H54 (cell line): ENCODE measurements around the gene CRAT.
A peak's percentile ranks its signal among the peaks of the same experiment; 100 is the strongest.
"Not testable (repeated sequence)": the region's sequence is repeated elsewhere in the genome, so short reads cannot be mapped to it uniquely, and the experiment has no call there.

Experiments used
- DNase-seq: peaks from one replicate; pipeline ENCODE4 v3.0.0; 2011; ENCODE audit warnings: low spot score, mixed read lengths; ENCODE audit not compliant: insufficient read length
- FAIRE-seq: peaks from 3 replicates; lab custom pipeline; 2011; peaks lifted over from hg19 to GRCh38; lab: Jason Lieb, UNC
- POLR2A ChIP-seq: IDR thresholded peaks from 2 replicates; pipeline ENCODE4 v1.6.1; 2011; ENCODE audit warnings: low read depth, mild to moderate bottlenecking, low read length

CRAT gene

GRCh38 chr9:129128689-129129088, 18.1 kb upstream of the CRAT start:
- DNase-seq, result no peak
- FAIRE-seq, result no peak
- no peak for TF ChIP-seq POLR2A

GRCh38 chr9:129126749-129127618, 16.4 kb upstream of the CRAT start:
- DNase-seq, result no peak
- FAIRE-seq, result no peak
- TF ChIP-seq POLR2A, result no peak

DNA sequence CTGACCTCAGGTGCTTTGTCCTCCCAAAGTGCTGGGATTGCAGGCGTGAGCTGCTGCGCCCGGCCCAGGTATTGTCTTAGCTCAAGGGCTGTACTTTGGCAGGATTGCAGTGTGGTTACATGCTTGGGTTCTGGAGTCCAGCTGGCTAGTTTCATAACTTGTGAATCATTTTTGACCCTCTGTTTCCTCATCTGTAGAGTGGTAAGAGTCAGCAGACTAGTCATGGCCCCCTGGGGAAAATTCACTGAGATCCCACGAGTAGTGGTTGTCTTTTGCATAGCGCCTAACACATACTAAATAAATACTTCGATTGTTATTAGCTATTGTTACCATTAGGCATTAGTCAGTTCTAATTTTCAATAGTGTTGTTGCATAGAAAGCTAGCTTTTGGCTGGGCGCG, 14.9 kb upstream of the CRAT start:
- DNase-seq, result peak; percentile 74
- peak; percentile 70 for FAIRE-seq
- no peak for TF ChIP-seq POLR2A

GRCh38 chr9:129124506-129125069, 14.0 kb upstream of the CRAT start:
- no peak for DNase-seq
- FAIRE-seq, result no peak
- no peak for TF ChIP-seq POLR2A

- FAIRE-seq, DNase-seq: not testable (repeated sequence)
Observed at GRCh38 chr9:129122976-129123375, 12.4 kb upstream of the CRAT start.

GRCh38 chr9:129122133-129122532, 11.5 kb upstream of the CRAT start:
- FAIRE-seq, result no peak
- TF ChIP-seq POLR2A, result no peak
- no peak for DNase-seq

DNA sequence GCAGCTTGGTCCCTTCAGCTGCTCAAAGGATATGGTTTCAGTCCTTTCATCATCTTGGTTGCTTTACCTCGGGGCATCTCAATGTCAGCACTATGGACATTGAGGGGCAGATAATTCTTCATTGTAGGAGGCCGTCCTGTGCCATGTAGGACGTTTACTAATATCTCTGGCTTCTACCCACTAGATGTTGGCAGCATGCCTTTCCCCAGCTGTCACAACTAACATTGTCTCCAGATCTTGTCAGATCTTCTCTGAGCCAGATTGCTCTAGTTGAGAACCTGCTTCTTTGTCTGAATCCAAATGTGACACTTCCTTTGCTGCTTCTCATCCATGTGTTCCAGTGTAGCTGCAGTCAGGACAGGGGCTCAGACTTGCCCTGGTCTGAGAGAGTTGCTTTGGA, 10.9 kb upstream of the CRAT start:
- no peak for TF ChIP-seq POLR2A
- DNase-seq, result no peak
- no peak for FAIRE-seq

- DNase-seq (no peak), FAIRE-seq (no peak)
- TF ChIP-seq POLR2A, result no peak
Observed at GRCh38 chr9:129118799-129119198, 8.2 kb upstream of the CRAT start.

- TF ChIP-seq POLR2A, result no peak
- FAIRE-seq (no peak), DNase-seq (no peak)
Observed at GRCh38 chr9:129113645-129114304, 3.2 kb upstream of the CRAT start.

DNA sequence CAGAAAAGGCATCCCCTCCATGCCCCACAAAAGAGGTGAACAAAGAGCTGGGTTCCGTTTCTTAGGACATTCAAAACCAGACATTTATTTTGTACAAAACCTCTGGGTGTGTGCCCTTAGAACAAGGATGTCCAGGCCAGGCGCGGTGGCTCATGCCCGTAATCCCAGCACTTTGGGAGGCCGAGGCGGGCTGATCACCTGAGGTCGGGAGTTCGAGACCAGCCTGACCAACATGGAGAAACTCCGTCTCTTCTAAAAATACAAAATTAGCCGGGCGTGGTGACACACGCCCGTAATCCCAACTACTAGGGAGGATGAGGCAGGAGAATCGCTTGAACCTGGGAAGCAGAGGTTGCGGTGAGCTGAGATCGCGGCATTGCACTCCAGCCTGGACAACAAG, 1.9 kb upstream of the CRAT start:
- DNase-seq, FAIRE-seq: not testable (repeated sequence)

DNA sequence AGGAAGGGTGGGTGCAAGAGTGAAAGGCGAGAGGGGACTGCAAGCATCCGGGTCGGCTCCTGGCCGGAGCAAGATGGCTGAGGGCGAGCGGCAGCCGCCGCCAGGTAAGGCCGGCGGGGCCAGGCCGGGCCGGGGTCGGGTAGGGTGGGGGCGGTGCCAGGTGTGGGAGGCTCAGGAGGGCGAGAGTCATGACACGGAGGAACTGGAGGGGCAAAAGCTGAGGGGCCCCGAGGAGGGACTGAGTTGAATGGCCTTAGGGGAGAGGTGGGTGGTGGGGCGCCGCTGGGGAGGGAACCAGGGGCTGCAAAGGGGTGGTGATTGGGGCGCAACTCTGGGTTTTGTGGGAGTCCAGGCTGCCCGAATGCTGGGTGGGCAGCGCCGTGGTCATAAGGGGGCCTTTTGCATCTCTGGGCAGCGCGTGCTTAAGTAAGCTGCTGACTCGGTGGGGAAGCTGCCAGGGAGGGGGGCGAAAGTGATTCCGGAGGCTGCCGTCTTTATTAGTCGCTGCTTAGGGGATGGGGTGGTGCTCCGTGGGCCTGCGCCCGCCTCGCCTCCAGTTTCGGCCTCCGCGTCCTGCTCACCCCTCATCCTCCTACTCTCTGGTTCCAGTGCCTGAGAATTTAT, 1.0 kb upstream of the CRAT start:
- DNase-seq, result peak; percentile 69
- FAIRE-seq, result no peak
- TF ChIP-seq POLR2A, result no peak

GRCh38 chr9:129109952-129110739, 447 bp downstream of the CRAT start:
- peak; percentile 7 for TF ChIP-seq POLR2A
- FAIRE-seq (no peak), DNase-seq (peak; percentile 67)

DNA sequence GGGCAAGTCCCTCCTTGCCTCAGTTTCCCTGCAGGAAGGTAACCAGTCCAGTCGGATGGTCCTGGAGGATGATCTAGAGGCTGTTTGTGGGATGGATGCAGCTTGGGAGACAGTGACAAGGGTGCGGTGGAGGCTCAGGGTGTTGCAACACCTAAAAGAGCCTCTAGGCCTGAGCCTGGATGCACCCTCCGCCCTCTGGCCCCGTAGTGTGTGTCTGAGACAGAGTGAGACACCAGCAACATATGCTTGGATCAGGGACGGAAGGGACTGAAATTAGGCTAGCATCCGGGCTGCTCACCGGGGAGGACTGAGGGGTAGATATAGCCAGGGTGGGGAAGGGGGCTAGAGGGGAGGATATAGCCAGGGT, 1.1 kb downstream of the CRAT start:
- FAIRE-seq, result no peak
- no peak for DNase-seq

More for the DNA sequence above, 1.1 kb downstream of the CRAT start:
- no peak for TF ChIP-seq POLR2A
